Thoracic aorta (tissue), 2 donors: ENCODE results near the gene ZNF644. TPM values are rescaled to one million over a fixed set of nuclear protein-coding genes. Genes with fewer than 3 reads are reported as not detected.
"Not testable (repeated sequence)": the region's sequence is repeated elsewhere in the genome, so short reads cannot be mapped to it uniquely, and the experiment has no call there.

Source experiments
- ATAC-seq: fragments of 150-250 bp; one replicate; pipeline ENCODE4 v1.8.0; 2017; ENCODE audit warnings: low read depth; ENCODE audit not compliant: insufficient number of reproducible peaks, low FRiP score
- DNase-seq: peaks from one replicate; pipeline ENCODE4 v3.0.0-alpha.2; 2020; ENCODE audit warnings: low spot score
- H3K27ac ChIP-seq, 2 donors: fragments of 200-600 bp; sonication (generic); 1 replicate in 1 of 2; 2 replicates in 1 of 2; pipeline ENCODE4 v1.5.1; 2016; ENCODE audit warnings: mild to moderate bottlenecking in 2 of 2, moderate library complexity in 2 of 2
- H3K27me3 ChIP-seq: fragments of 200-600 bp; sonication (generic); replicated peaks from 2 replicates; pipeline ENCODE4 v1.6.0; 2016; ENCODE audit warnings: mild to moderate bottlenecking; ENCODE audit not compliant: insufficient read depth
- H3K36me3 ChIP-seq: fragments of 200-600 bp; sonication (generic); one replicate; pipeline ENCODE4 v1.5.1; 2016
- H3K4me1 ChIP-seq, 2 donors: fragments of 200-600 bp; sonication (generic); 1 replicate in 1 of 2; 2 replicates in 1 of 2; pipeline versions ENCODE4 v1.5.1 to v1.6.0; 2016; ENCODE audit warnings: low read depth in 2 of 2, mild to moderate bottlenecking in 1 of 2; ENCODE audit not compliant: control insufficient read depth in 1 of 2
- H3K4me3 ChIP-seq: fragments of 200-600 bp; sonication (generic); 2 replicates; pipeline ENCODE4 v1.5.1; 2016; ENCODE audit warnings: mild to moderate bottlenecking
- H3K9me3 ChIP-seq: fragments of 200-600 bp; sonication (generic); 2 replicates; pipeline ENCODE4 v1.5.1; 2016
- total RNA-seq, 2 donors: library from RNA; depleted of rRNA; stranded (reverse); fragments of >200 nt; gene quantifications; one replicate each; pipeline versions ENCODE4 v1.1.0 to v1.2.3, GENCODE V29; 2016
- TF ChIP-seq, protein P1 (sequence below): fragments of 200-600 bp; sonication (generic); IDR thresholded peaks from one replicate; pipeline ENCODE4 v1.5.1; 2019; ENCODE audit warnings: antibody characterized with exemption

Gene ZNF644
- total RNA-seq, 2 donors from 2014 or later: 39.0 to 48.7 TPM

DNA sequence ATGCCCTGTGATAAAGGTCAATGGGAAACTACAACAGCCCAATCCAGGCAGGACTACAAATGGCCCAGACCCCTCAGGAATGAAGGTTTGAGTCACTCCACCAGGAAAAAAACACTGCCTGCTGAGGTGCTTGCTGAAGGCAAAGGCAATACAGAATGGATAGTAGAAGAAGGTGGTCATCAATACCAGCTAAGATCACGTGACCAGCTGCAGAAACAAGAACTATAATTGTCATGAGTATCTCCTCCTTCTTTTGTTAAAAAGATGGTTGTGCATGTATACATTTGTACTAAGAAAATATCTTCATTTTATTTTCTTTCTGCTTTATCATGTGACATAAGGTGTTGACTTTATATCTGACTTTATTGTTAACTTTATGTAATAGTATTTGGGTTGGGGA is 23.4 kb upstream of the ZNF644 start:
- no peak for DNase-seq
- Histone ChIP-seq H3K4me1 (no peaks in the 10 kb centered on the region), H3K27ac (no peak overlapping the region), H3K27me3 (no peaks in the 10 kb centered on the region), H3K4me3 (no peak overlapping the region), H3K36me3 (no peaks in the 10 kb centered on the region), H3K9me3 (peaks cover 3% of the 10 kb centered on the region)
- TF ChIP-seq, protein P1, sequence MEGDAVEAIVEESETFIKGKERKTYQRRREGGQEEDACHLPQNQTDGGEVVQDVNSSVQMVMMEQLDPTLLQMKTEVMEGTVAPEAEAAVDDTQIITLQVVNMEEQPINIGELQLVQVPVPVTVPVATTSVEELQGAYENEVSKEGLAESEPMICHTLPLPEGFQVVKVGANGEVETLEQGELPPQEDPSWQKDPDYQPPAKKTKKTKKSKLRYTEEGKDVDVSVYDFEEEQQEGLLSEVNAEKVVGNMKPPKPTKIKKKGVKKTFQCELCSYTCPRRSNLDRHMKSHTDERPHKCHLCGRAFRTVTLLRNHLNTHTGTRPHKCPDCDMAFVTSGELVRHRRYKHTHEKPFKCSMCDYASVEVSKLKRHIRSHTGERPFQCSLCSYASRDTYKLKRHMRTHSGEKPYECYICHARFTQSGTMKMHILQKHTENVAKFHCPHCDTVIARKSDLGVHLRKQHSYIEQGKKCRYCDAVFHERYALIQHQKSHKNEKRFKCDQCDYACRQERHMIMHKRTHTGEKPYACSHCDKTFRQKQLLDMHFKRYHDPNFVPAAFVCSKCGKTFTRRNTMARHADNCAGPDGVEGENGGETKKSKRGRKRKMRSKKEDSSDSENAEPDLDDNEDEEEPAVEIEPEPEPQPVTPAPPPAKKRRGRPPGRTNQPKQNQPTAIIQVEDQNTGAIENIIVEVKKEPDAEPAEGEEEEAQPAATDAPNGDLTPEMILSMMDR: no peak
- ATAC-seq: no peak

DNA sequence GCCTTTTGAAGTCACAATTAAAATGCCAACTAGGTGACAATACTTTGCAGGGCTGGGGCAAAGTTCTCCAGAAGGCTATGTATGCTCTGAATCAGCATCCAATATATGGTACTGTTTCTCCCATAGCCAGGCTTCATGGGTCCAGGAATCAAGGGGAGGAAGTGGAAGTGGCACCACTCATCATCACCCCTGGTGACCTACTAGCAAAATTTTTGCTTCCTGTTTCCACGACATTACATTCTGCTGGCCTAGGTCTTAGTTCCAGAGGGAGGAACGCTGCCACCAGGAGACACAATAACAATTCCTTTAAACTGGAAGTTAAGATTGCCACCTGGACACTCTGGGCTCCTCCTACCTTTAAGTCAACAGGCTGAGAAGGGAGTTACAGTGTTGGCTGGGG is 22.9 kb upstream of the ZNF644 start:
- not testable (repeated sequence) for ATAC-seq

DNA sequence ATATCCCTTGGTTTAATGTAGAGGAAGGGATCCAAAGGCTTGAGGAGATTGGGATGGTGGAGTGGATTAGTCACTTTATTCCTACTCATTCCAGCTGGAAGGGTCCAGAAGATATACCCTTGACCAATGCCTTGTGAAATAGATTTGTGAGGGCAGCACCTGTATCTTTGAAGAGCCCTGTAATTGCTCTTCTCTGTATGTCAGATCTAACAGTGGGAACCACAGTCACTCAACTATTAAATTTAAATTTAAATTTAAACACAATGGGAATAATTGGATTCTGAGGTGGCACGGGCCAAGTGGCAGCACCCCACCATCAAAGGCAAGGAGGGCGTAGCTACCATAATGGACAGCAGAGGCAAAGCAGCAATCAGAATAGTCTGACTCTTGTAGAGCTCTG is 20.5 kb upstream of the ZNF644 start:
- H3K36me3 ChIP-seq, H3K27me3 ChIP-seq, H3K27ac ChIP-seq, H3K9me3 ChIP-seq, ATAC-seq, H3K4me3 ChIP-seq, H3K4me1 ChIP-seq, DNase-seq: not testable (repeated sequence)

More for the DNA sequence above, 22.9 kb upstream of the ZNF644 start:
- H3K27ac ChIP-seq, H3K4me3 ChIP-seq, H3K27me3 ChIP-seq, DNase-seq, H3K9me3 ChIP-seq, H3K36me3 ChIP-seq, H3K4me1 ChIP-seq: not testable (repeated sequence)

DNA sequence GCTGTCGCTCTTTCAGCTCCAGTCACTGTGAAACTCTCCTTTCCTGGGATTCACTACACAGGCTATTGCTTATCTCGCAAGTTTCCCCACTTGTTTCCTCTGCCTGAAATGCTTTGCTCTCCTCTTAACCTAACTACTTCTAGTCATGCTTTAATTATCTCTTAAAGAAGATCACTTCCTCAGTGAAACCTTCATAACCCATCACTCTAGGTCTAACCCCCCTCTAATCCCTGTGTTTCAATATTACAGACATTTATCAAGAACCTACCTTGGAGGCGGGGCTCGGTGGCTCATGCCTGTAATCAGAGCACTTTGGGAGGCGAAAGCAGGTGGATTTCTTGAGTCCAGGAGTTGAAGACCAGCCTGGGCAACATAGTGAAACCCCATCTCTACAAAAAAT is 16.7 kb upstream of the ZNF644 start:
- TF ChIP-seq, protein P1: no peak
- Histone ChIP-seq H3K27me3 (no peaks in the 10 kb centered on the region), H3K4me1 (no peaks in the 10 kb centered on the region), H3K4me3 (no peak overlapping the region), H3K9me3 (peaks cover 3% of the 10 kb centered on the region), H3K27ac (no peak overlapping the region), H3K36me3 (no peaks in the 10 kb centered on the region)
- DNase-seq (no peak), ATAC-seq (no peak)

DNA sequence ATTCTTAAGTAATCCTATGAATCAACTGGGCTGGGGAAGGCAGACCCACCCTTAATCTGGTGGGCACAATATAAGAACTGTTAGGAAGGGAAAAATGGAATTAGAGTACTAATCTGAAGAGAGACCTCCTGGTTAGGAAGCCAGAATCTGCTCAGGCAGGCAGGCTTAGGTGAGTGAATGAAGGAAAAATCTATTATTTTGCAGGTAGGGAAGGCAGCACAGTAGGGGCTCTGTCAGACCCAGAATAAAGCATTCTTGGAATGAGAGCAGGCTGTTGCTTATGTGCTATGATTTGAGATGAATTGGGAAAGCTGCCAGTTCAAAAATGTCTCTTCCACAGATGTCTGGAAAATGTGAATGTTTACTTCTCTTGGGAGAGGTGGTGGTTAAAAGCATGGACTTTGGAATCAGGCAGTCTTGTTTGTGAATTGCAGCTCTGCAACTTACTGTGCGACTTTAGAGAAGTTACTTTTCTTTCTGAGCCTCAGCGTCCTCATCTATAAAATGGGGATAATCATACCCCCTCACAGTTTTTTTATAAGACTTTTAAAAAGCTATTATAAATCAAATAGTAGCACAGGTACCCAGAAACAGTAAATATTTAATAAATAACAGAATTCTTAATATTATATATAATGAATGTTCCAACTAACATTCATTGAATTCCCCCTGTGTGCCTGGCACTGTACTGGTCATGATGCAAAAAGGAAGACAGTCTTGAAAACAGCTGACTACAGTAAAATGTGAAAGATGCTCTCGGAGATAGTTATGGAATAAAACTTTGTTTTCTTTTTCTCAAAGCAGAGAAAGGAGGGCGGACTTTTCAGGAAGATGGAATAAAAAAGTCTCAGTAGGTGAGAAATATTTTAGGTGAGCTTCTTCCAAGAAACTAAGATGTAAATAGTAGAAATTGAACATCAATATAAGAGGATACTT is 15.3 kb upstream of the ZNF644 start:
- Histone ChIP-seq H3K27me3 (no peaks in the 10 kb centered on the region), H3K36me3 (no peaks in the 10 kb centered on the region), H3K9me3 (no peaks in the 10 kb centered on the region), H3K4me3 (no peak overlapping the region), H3K4me1 (no peaks in the 10 kb centered on the region), H3K27ac (no peak overlapping the region)
- ATAC-seq (no peak), DNase-seq (no peak)
- TF ChIP-seq, protein P1: no peak

DNA sequence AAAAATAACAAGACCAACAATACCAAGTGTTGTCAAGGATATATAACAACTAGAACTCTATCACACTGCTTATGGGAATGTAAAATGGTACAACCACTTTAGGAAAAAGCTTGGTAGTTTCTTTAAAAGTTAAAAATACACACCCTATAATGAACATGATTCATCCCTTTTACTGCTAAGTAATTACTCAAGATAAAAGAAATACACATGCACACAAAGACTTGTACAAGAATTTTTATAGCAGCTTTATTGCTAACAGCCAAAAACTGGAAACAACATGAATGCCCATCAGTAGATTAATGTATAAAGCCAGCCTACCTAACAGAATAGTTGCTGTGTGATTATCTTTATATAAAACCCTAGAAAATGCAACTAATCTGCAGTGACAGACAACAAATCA is 10.5 kb upstream of the ZNF644 start:
- DNase-seq (no peak), ATAC-seq (no peak)
- H3K27ac ChIP-seq: no peak overlapping the region
- H3K4me3 ChIP-seq: no peak overlapping the region
- H3K9me3 ChIP-seq: no peaks in the 10 kb centered on the region
- H3K4me1 ChIP-seq: no peaks in the 10 kb centered on the region
- TF ChIP-seq, protein P1: no peak
- no peaks in the 10 kb centered on the region for H3K27me3 ChIP-seq
- no peaks in the 10 kb centered on the region for H3K36me3 ChIP-seq
